Mammary epithelial cell (primary cell): ENCODE results near the gene TRIM43B.
A peak's percentile ranks its signal among the peaks of the same experiment; 100 is the strongest.

Experiments used
- EZH2 ChIP-seq: IDR thresholded peaks from 2 replicates; pipeline ENCODE4 v1.6.1; 2012; ENCODE audit warnings: low read length, inconsistent platforms, borderline replicate concordance
- TF ChIP-seq, protein P1 (sequence below), 2 donors: IDR thresholded peaks in 1 of 2; conservative IDR thresholded peaks in 1 of 2; 2 replicates each; pipeline ENCODE4 v1.5.1; 2011 to 2012; ENCODE audit warnings: inconsistent platforms in 2 of 2, low read length in 2 of 2, mild to moderate bottlenecking in 2 of 2, control low read depth in 1 of 2, low read depth in 1 of 2; ENCODE audit not compliant: insufficient read depth in 1 of 2; ENCODE audit errors: extremely low read depth in 1 of 2

DNA sequence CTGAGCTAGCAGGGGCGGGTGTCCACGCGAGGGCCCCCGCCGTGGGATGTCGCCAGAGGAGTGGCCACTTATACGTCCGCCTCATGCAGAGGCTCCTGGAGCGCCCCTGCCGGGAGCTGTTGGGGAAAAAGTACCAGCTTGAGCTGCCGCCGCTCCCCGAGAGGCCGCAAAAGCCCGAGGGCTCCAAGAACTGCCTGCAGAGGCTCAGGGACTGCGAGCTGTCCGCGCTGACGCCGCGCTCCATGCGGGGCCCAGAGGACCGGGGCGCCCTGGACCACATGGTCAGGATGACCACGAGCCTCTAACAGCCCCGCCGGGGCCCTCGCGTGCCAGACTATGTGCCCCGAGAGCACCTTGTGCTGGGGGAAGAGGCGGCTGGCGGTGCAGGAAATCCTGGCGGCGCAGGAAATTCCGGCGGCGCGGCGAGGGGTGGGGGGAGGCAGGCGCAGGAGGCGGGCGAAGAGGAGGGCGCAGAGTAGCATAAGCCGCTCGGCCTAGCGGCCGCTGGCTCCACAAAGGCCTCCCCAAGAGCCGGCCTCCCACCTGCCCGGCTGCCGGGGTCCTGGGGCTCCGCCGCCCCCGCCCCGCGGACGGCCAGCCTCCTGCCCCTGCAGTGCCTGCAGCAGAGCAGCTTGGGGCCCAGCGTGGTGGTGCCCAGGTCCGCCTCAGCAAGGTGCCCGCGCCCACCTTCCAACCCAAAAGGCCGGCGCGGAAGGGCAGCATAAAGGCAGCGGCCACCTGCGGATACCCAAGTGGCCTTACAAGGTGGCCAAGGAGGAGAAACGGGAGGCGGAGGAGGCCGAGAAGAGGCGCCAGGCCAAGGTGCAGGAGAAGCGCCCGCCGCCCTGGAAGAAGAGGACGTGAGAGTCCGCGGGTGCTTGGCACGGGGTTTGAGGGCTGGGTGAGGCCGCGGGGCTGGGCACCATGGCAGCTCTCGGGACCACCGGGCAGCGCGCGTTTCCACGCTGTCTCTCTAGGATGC is 42.1 kb upstream of the TRIM43B start:
- TF ChIP-seq, protein P1, sequence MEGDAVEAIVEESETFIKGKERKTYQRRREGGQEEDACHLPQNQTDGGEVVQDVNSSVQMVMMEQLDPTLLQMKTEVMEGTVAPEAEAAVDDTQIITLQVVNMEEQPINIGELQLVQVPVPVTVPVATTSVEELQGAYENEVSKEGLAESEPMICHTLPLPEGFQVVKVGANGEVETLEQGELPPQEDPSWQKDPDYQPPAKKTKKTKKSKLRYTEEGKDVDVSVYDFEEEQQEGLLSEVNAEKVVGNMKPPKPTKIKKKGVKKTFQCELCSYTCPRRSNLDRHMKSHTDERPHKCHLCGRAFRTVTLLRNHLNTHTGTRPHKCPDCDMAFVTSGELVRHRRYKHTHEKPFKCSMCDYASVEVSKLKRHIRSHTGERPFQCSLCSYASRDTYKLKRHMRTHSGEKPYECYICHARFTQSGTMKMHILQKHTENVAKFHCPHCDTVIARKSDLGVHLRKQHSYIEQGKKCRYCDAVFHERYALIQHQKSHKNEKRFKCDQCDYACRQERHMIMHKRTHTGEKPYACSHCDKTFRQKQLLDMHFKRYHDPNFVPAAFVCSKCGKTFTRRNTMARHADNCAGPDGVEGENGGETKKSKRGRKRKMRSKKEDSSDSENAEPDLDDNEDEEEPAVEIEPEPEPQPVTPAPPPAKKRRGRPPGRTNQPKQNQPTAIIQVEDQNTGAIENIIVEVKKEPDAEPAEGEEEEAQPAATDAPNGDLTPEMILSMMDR (conservative IDR thresholded peaks at IDR 0.05 in 1 of 2, IDR thresholded peaks at IDR 0.05 in 1 of 2; ENCODE audit: extremely low read depth in 1 of 2, insufficient read depth in 1 of 2, low read depth in 1 of 2, low read length in 2 of 2): peak in 1 of 2 donors; percentile 19
- no peak for TF ChIP-seq EZH2
